Cerebellar cortex (tissue), 1 donor: ENCODE measurements around the gene MFNG.
A peak's percentile ranks its signal among the peaks of the same experiment; 100 is the strongest.
"Not testable (repeated sequence)": the region's sequence is repeated elsewhere in the genome, so short reads cannot be mapped to it uniquely, and the experiment has no call there.

Experiments
- DNase-seq: peaks from one replicate; pipeline ENCODE4 v3.0.0-alpha.2; 2015; ENCODE audit warnings: low spot score

Gene MFNG

GRCh38 chr22:37486224-37486845 is at the start of gene MFNG:
Gene MFNG, minus strand, starts transcription at chr22:37486384. Its CDS starts 207 bp downstream, at chr22:37486177.
- DNase-seq, result peak; percentile 43

- DNase-seq, result no peak
Measured at GRCh38 chr22:37535159-37535558, 49.0 kb upstream of the MFNG start.

GRCh38 chr22:37534445-37534844 is 48.3 kb upstream of the MFNG start:
- DNase-seq, result no peak

- no peak for DNase-seq
Measured at GRCh38 chr22:37533995-37534394, 47.8 kb upstream of the MFNG start.

- no peak for DNase-seq
Measured at GRCh38 chr22:37529652-37530345, 43.6 kb upstream of the MFNG start.

GRCh38 chr22:37527952-37528351 is 41.8 kb upstream of the MFNG start:
- not testable (repeated sequence) for DNase-seq

GRCh38 chr22:37527081-37527752 is 41.0 kb upstream of the MFNG start:
- not testable (repeated sequence) for DNase-seq

- DNase-seq, result no peak
Measured at GRCh38 chr22:37526376-37526775, 40.2 kb upstream of the MFNG start.

GRCh38 chr22:37525746-37526350 is 39.7 kb upstream of the MFNG start:
- DNase-seq, result no peak

- no peak for DNase-seq
Measured at GRCh38 chr22:37525073-37525745, 39.0 kb upstream of the MFNG start.

- DNase-seq, result no peak
Measured at GRCh38 chr22:37522482-37522881, 36.3 kb upstream of the MFNG start.

- DNase-seq, result no peak
Measured at GRCh38 chr22:37521236-37521739, 35.1 kb upstream of the MFNG start.

GRCh38 chr22:37520776-37521191 is 34.6 kb upstream of the MFNG start:
- no peak for DNase-seq

- DNase-seq, result no peak
Measured at GRCh38 chr22:37519268-37520195, 33.3 kb upstream of the MFNG start, which contains the start of gene CARD10. Gene CARD10, minus strand, starts transcription at chr22:37519415. Its CDS starts 215 bp downstream, at chr22:37519200.

- DNase-seq, result no peak
Measured at GRCh38 chr22:37518509-37519267, 32.5 kb upstream of the MFNG start.

GRCh38 chr22:37517826-37518450 is 31.8 kb upstream of the MFNG start:
- no peak for DNase-seq

- DNase-seq, result no peak
Measured at GRCh38 chr22:37516456-37516855, 30.3 kb upstream of the MFNG start.

- DNase-seq, result no peak
Measured at GRCh38 chr22:37515901-37516300, 29.7 kb upstream of the MFNG start.

GRCh38 chr22:37514526-37515051 is 28.4 kb upstream of the MFNG start:
- no peak for DNase-seq
